HCT116 (cell line): ENCODE results near the gene LRP1B. TPM values are rescaled to one million over a fixed set of nuclear protein-coding genes. Genes with fewer than 3 reads are reported as not detected.

Experiments used
- ATAC-seq: fragments of 200-7000 bp; cut with Tn5 transposase; 2 replicates; pipeline ENCODE4 v1.9.1; 2020; ENCODE audit warnings: mild to moderate bottlenecking, moderate library complexity
- BruUV-seq: library from RNA; stranded (reverse); fragments of 400-500 nt; replicated peaks from 2 replicates; lab custom pipeline; 2021; lab: Mats Ljungman, UMichigan
- CTCF ChIA-PET: fragments of 300-600 bp; sonication (Branson Sonifier 250); formaldehyde crosslinking; loops from one replicate; lab custom pipeline; 2021; ENCODE audit warnings: antibody characterized with exemption; lab: Charles Lee
- POLR2A ChIA-PET: fragments of 300-600, 350-600 bp; sonication (Branson Sonifier 250); formaldehyde crosslinking; loops from one replicate; lab custom pipeline; 2021; ENCODE audit warnings: antibody characterized with exemption; lab: Charles Lee
- RAD21 ChIA-PET, 2 experiments: fragments of 300-600 bp; sonication (Branson Sonifier 250); formaldehyde crosslinking; loops; one replicate each; lab custom pipeline; 2023; ENCODE audit warnings: low total read pairs in 2 of 2; ENCODE audit not compliant: uncharacterized antibody in 2 of 2, unreplicated experiment in 2 of 2, low non-redundant PET in 1 of 2; lab: Charles Lee
- DNase-seq: peaks from one replicate; pipeline ENCODE4 v3.0.0-alpha.2; 2010; ENCODE audit warnings: low read depth, low spot score
- H2AFZ ChIP-seq: fragments of 200-600 bp; shearing (Covaris generic), sonication (generic); 2 replicates; pipeline ENCODE4 v1.6.1; 2017; ENCODE audit warnings: low read depth, mixed run types, mixed read lengths, antibody characterized with exemption, low read length; ENCODE audit not compliant: poor library complexity, severe bottlenecking
- H3K27ac ChIP-seq: 2 replicates; pipeline ENCODE4 v1.5.1; 2012; ENCODE audit warnings: low read depth, low read length
- H3K27me3 ChIP-seq: fragments of 200-600 bp; sonication (generic); 2 replicates; pipeline ENCODE4 v1.6.1; 2016; ENCODE audit warnings: mixed run types, low read length, mixed read lengths; ENCODE audit not compliant: insufficient read depth
- H3K36me3 ChIP-seq, 2 experiments: fragments of 200-500 bp in 1 of 2; fragments of 200-600 bp in 1 of 2; sonication (Bioruptor generic) in 1 of 2; sonication (generic) in 1 of 2; 2 replicates each; pipeline versions ENCODE4 v1.5.1 to v1.6.1; 2014 to 2016; ENCODE audit warnings: low read length in 2 of 2, inconsistent platforms in 1 of 2, mixed read lengths in 1 of 2, mixed run types in 1 of 2; ENCODE audit not compliant: insufficient read depth in 2 of 2, control insufficient read depth in 1 of 2
- H3K4me1 ChIP-seq, 2 experiments: fragments of 200-600 bp in 1 of 2; sonication (generic) in 1 of 2; 2 replicates each; pipeline versions ENCODE4 v1.5.1 to v1.6.1; 2012 to 2017; ENCODE audit warnings: low read length in 2 of 2, inconsistent platforms in 1 of 2, mild to moderate bottlenecking in 1 of 2, mixed read lengths in 1 of 2, mixed run types in 1 of 2, moderate library complexity in 1 of 2; ENCODE audit not compliant: insufficient read depth in 2 of 2, control insufficient read depth in 1 of 2
- H3K4me2 ChIP-seq: fragments of 200-600 bp; sonication (generic); 2 replicates; pipeline ENCODE4 v1.6.1; 2017; ENCODE audit warnings: mixed run types, low read length, mixed read lengths
- H3K4me3 ChIP-seq, 2 experiments: fragments of 200-600 bp in 1 of 2; sonication (generic) in 1 of 2; replicated peaks in 1 of 2; 2 replicates each; pipeline ENCODE4 v1.5.1; 2011 to 2016; ENCODE audit warnings: low read length in 2 of 2, control low read depth in 1 of 2, low read depth in 1 of 2, mild to moderate bottlenecking in 1 of 2, mixed read lengths in 1 of 2, mixed run types in 1 of 2
- H3K79me2 ChIP-seq: fragments of 200-600 bp; sonication (generic); 2 replicates; pipeline ENCODE4 v1.6.1; 2017; ENCODE audit warnings: mild to moderate bottlenecking, mixed run types, low read length, moderate library complexity, mixed read lengths; ENCODE audit not compliant: insufficient read depth
- H3K9ac ChIP-seq: fragments of 200-600 bp; sonication (generic); 2 replicates; pipeline ENCODE4 v1.6.1; 2016; ENCODE audit warnings: low read length, mixed read lengths
- H3K9me2 ChIP-seq: fragments of 200-600 bp; sonication (generic), shearing (Covaris generic); 2 replicates; pipeline ENCODE4 v1.6.1; 2017; ENCODE audit warnings: mixed run types, mild to moderate bottlenecking, moderate library complexity; ENCODE audit not compliant: insufficient read depth
- H3K9me3 ChIP-seq, 2 experiments: fragments of 200-500 bp in 1 of 2; fragments of 200-600 bp in 1 of 2; sonication (Bioruptor generic) in 1 of 2; sonication (generic) in 1 of 2; 2 replicates each; pipeline ENCODE4 v1.6.1; 2014 to 2017; ENCODE audit warnings: low read length in 2 of 2, mixed read lengths in 2 of 2, inconsistent platforms in 1 of 2, low read depth in 1 of 2, mild to moderate bottlenecking in 1 of 2, mixed run types in 1 of 2, moderate library complexity in 1 of 2; ENCODE audit not compliant: control insufficient read depth in 1 of 2, insufficient read depth in 1 of 2
- H4K20me1 ChIP-seq: fragments of 200-600 bp; sonication (generic), shearing (Covaris generic); 2 replicates; pipeline ENCODE4 v1.6.1; 2017; ENCODE audit warnings: mixed run types, mild to moderate bottlenecking, moderate library complexity; ENCODE audit not compliant: insufficient read depth
- CEBPB ChIP-seq: IDR thresholded peaks from 2 replicates; pipeline ENCODE4 v1.6.1; 2012; ENCODE audit warnings: low read depth
- EZH2 ChIP-seq: fragments of 200-600 bp; sonication (generic); IDR thresholded peaks from 2 replicates; pipeline ENCODE4 v1.6.1; 2017; ENCODE audit warnings: antibody characterized with exemption, mixed run types
- JUND ChIP-seq: IDR thresholded peaks from 2 replicates; pipeline ENCODE4 v1.6.1; 2012
- POLR2AphosphoS5 ChIP-seq: IDR thresholded peaks from 2 replicates; pipeline ENCODE4 v1.6.1; 2011; ENCODE audit warnings: mild to moderate bottlenecking, low read depth, low read length, moderate library complexity
- SRF ChIP-seq: IDR thresholded peaks from 2 replicates; pipeline ENCODE4 v1.6.1; 2012; ENCODE audit warnings: low read depth
- TCF7L2 ChIP-seq: IDR thresholded peaks from 2 replicates; pipeline ENCODE4 v1.7.0; 2011; ENCODE audit warnings: borderline replicate concordance, inconsistent platforms; ENCODE audit not compliant: insufficient read depth, insufficient read length; ENCODE audit errors: extremely low read depth
- ZFX ChIP-seq: fragments of 450-650 bp; IDR thresholded peaks from 2 replicates; pipeline ENCODE4 v1.6.1; 2017
- intact Hi-C: fragments of 100-400 bp; cut with micrococcal nuclease; formaldehyde crosslinking; loops from 2 replicates; pipeline ENCODE4 v1.10.0; 2022
- total RNA-seq: library from RNA; stranded (reverse); gene quantifications from one replicate; pipeline ENCODE4 v1.2.1, GENCODE V29; 2021; ENCODE audit not compliant: unreplicated experiment
- TF ChIP-seq, protein P1 (sequence below): IDR thresholded peaks from 2 replicates; pipeline ENCODE4 v1.6.1; 2012; ENCODE audit warnings: low read depth

The LRP1B gene
- total RNA-seq, 1 experiment from 2014 or later: 0.34 TPM

DNA sequence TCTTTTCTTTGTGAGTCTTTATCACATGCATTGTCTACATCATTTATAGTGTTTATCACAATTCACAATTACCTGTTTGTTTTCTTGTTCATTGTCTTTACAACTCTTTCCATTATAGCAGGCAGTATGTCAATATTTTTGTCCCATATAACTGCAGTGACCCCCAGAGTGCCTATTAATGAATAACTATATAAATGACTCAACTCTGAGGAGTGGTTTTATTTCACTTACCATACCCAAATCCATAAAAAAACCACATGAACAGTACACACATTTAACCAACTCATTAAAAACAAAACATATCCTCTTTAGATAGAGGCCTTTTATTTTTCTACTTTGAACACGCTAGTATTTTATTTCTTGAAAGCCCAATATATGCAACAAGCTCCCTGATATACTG is 1931.5 kb downstream of the LRP1B start:
- Histone ChIP-seq H3K9ac (no peak overlapping the region), H3K27ac (no peak overlapping the region), H4K20me1 (no peaks in the 10 kb centered on the region), H3K79me2 (no peaks in the 10 kb centered on the region), H3K9me2 (no peaks in the 10 kb centered on the region), H3K4me3 (no peak overlapping the region), H3K36me3 (no peaks in the 10 kb centered on the region), H3K27me3 (no peaks in the 10 kb centered on the region), H3K4me1 (no peaks in the 10 kb centered on the region), H2AFZ (no peak overlapping the region), H3K4me2 (no peak overlapping the region), H3K9me3 (no peaks in the 10 kb centered on the region)
- no TSS peak for BruUV-seq
- DNase-seq (no peak), ATAC-seq (no peak)
- ChIA-PET CTCF (no interaction called here), RAD21 (no interaction called here), POLR2A (no interaction called here)
- intact Hi-C loops: no loop called here
- TF ChIP-seq CEBPB (no peak), EZH2 (no peak), TCF7L2 (no peak), POLR2AphosphoS5 (no peak), SRF (no peak), ZFX (no peak), JUND (no peak)
- TF ChIP-seq, protein P1, sequence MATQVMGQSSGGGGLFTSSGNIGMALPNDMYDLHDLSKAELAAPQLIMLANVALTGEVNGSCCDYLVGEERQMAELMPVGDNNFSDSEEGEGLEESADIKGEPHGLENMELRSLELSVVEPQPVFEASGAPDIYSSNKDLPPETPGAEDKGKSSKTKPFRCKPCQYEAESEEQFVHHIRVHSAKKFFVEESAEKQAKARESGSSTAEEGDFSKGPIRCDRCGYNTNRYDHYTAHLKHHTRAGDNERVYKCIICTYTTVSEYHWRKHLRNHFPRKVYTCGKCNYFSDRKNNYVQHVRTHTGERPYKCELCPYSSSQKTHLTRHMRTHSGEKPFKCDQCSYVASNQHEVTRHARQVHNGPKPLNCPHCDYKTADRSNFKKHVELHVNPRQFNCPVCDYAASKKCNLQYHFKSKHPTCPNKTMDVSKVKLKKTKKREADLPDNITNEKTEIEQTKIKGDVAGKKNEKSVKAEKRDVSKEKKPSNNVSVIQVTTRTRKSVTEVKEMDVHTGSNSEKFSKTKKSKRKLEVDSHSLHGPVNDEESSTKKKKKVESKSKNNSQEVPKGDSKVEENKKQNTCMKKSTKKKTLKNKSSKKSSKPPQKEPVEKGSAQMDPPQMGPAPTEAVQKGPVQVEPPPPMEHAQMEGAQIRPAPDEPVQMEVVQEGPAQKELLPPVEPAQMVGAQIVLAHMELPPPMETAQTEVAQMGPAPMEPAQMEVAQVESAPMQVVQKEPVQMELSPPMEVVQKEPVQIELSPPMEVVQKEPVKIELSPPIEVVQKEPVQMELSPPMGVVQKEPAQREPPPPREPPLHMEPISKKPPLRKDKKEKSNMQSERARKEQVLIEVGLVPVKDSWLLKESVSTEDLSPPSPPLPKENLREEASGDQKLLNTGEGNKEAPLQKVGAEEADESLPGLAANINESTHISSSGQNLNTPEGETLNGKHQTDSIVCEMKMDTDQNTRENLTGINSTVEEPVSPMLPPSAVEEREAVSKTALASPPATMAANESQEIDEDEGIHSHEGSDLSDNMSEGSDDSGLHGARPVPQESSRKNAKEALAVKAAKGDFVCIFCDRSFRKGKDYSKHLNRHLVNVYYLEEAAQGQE: no peak
